HUES48 (cell line): ENCODE results near the gene CTNNBL1.
"Not testable (repeated sequence)": the region's sequence is repeated elsewhere in the genome, so short reads cannot be mapped to it uniquely, and the experiment has no call there.

Source experiments
- H3K27ac ChIP-seq: one replicate; pipeline ENCODE4 v1.7.0; 2013; ENCODE audit warnings: low read depth, low read length, inconsistent platforms
- H3K27me3 ChIP-seq: 2 replicates; pipeline ENCODE4 v1.6.1; 2013; ENCODE audit warnings: mild to moderate bottlenecking, low read length; ENCODE audit not compliant: control insufficient read depth, insufficient read depth
- H3K36me3 ChIP-seq: 2 replicates; pipeline ENCODE4 v1.6.1; 2013; ENCODE audit warnings: low read length; ENCODE audit not compliant: control insufficient read depth, insufficient read depth
- H3K4me1 ChIP-seq: 2 replicates; pipeline ENCODE4 v1.6.1; 2013; ENCODE audit warnings: mild to moderate bottlenecking, low read length; ENCODE audit not compliant: control insufficient read depth, insufficient read depth
- H3K4me3 ChIP-seq: 2 replicates; pipeline ENCODE4 v1.5.1; 2013; ENCODE audit warnings: mild to moderate bottlenecking, low read depth, low read length
- H3K9ac ChIP-seq: 2 replicates; pipeline ENCODE4 v1.6.1; 2013; ENCODE audit warnings: mild to moderate bottlenecking, low read depth, low read length, moderate library complexity
- H3K9me3 ChIP-seq: 2 replicates; pipeline ENCODE4 v1.6.1; 2013; ENCODE audit warnings: low read length; ENCODE audit not compliant: control insufficient read depth, insufficient read depth

CTNNBL1 gene

GRCh38 chr20:37853823-37854375 is 160.1 kb downstream of the CTNNBL1 start:
- Histone ChIP-seq H3K4me3 (no peak overlapping the region), H3K36me3 (peaks cover 15% of the 10 kb centered on the region), H3K9me3 (no peaks in the 10 kb centered on the region), H3K9ac (no peak overlapping the region), H3K27me3 (no peaks in the 10 kb centered on the region), H3K27ac (no peak overlapping the region), H3K4me1 (no peaks in the 10 kb centered on the region)

GRCh38 chr20:37856034-37856433 is 162.2 kb downstream of the CTNNBL1 start:
- not testable (repeated sequence) for H3K9me3 ChIP-seq, H3K27ac ChIP-seq, H3K4me1 ChIP-seq, H3K27me3 ChIP-seq, H3K9ac ChIP-seq, H3K4me3 ChIP-seq
- peaks cover 27% of the 10 kb centered on the region for H3K36me3 ChIP-seq

GRCh38 chr20:37856932-37857660 is 163.3 kb downstream of the CTNNBL1 start:
- no peak overlapping the region for H3K27ac ChIP-seq
- no peak overlapping the region for H3K4me3 ChIP-seq
- H3K36me3 ChIP-seq = peaks cover 23% of the 10 kb centered on the region
- no peaks in the 10 kb centered on the region for H3K27me3 ChIP-seq
- H3K9me3 ChIP-seq = no peaks in the 10 kb centered on the region
- H3K9ac ChIP-seq = no peak overlapping the region
- H3K4me1 ChIP-seq = no peaks in the 10 kb centered on the region

GRCh38 chr20:37859406-37860171 is 165.8 kb downstream of the CTNNBL1 start:
- Histone ChIP-seq H3K27me3 (no peaks in the 10 kb centered on the region), H3K36me3 (peaks cover 16% of the 10 kb centered on the region), H3K9ac (no peak overlapping the region), H3K4me3 (no peak overlapping the region), H3K27ac (no peak overlapping the region), H3K9me3 (no peaks in the 10 kb centered on the region), H3K4me1 (no peaks in the 10 kb centered on the region)

- H3K36me3 ChIP-seq = peaks cover 16% of the 10 kb centered on the region
Measured at GRCh38 chr20:37863289-37863688, 169.5 kb downstream of the CTNNBL1 start.

GRCh38 chr20:37864298-37864697 is 170.5 kb downstream of the CTNNBL1 start:
- H3K4me1 ChIP-seq = peaks cover 12% of the 10 kb centered on the region
- H3K27ac ChIP-seq = no peak overlapping the region
- H3K9me3 ChIP-seq = no peaks in the 10 kb centered on the region
- H3K9ac ChIP-seq = no peak overlapping the region
- H3K36me3 ChIP-seq = peaks cover 16% of the 10 kb centered on the region
- H3K27me3 ChIP-seq = no peaks in the 10 kb centered on the region
- H3K4me3 ChIP-seq = no peak overlapping the region

More at GRCh38 chr20:37863289-37863688, 169.5 kb downstream of the CTNNBL1 start:
- no peak overlapping the region for H3K27ac ChIP-seq
- peaks cover 2% of the 10 kb centered on the region for H3K4me1 ChIP-seq
- no peak overlapping the region for H3K9ac ChIP-seq
- H3K9me3 ChIP-seq = no peaks in the 10 kb centered on the region
- no peaks in the 10 kb centered on the region for H3K27me3 ChIP-seq
- H3K4me3 ChIP-seq = no peak overlapping the region

GRCh38 chr20:37866051-37866450 is 172.2 kb downstream of the CTNNBL1 start:
- no peaks in the 10 kb centered on the region for H3K9me3 ChIP-seq
- H3K9ac ChIP-seq = no peak overlapping the region
- H3K27ac ChIP-seq = no peak overlapping the region
- peaks cover 4% of the 10 kb centered on the region; the same call in 1 of the 2 replicates for H3K36me3 ChIP-seq
- H3K4me3 ChIP-seq = no peak overlapping the region
- no peaks in the 10 kb centered on the region for H3K27me3 ChIP-seq
- H3K4me1 ChIP-seq = peaks cover 16% of the 10 kb centered on the region

- no peak overlapping the region for H3K27ac ChIP-seq
- H3K4me1 ChIP-seq = peaks cover 16% of the 10 kb centered on the region
- no peak overlapping the region for H3K9ac ChIP-seq
- no peaks in the 10 kb centered on the region for H3K27me3 ChIP-seq
- H3K4me3 ChIP-seq = no peak overlapping the region
- no peaks in the 10 kb centered on the region for H3K9me3 ChIP-seq
- H3K36me3 ChIP-seq = peaks cover 8% of the 10 kb centered on the region; the same call in 1 of the 2 replicates
Measured at GRCh38 chr20:37867289-37868195, 173.7 kb downstream of the CTNNBL1 start.

- no peak overlapping the region for H3K4me3 ChIP-seq
- peaks cover 16% of the 10 kb centered on the region for H3K4me1 ChIP-seq
- H3K27me3 ChIP-seq = no peaks in the 10 kb centered on the region
- no peaks in the 10 kb centered on the region for H3K9me3 ChIP-seq
- H3K27ac ChIP-seq = peak overlapping the region; percentile 7
- peaks cover 11% of the 10 kb centered on the region; the same call in 1 of the 2 replicates for H3K36me3 ChIP-seq
- H3K9ac ChIP-seq = no peak overlapping the region
Measured at GRCh38 chr20:37868851-37869333, 175.1 kb downstream of the CTNNBL1 start.

GRCh38 chr20:37869334-37869861 is 175.6 kb downstream of the CTNNBL1 start:
- peak overlapping the region; percentile 75 for H3K27ac ChIP-seq
- peaks cover 16% of the 10 kb centered on the region for H3K36me3 ChIP-seq

More at GRCh38 chr20:37869334-37869861, 175.6 kb downstream of the CTNNBL1 start:
- Histone ChIP-seq H3K27me3 (no peaks in the 10 kb centered on the region), H3K9me3 (no peaks in the 10 kb centered on the region), H3K4me1 (peaks cover 16% of the 10 kb centered on the region), H3K9ac (peak overlapping the region; percentile 57; the same call in 1 of the 2 replicates), H3K4me3 (no peak overlapping the region)
